ENCODE measurements around the gene CTNNA3. TPM values are rescaled to one million over a fixed set of nuclear protein-coding genes. Genes with fewer than 3 reads are reported as not detected.

CTNNA3 gene
- total and polyA plus RNA-seq, 2 of the 4 experiments (the other 2 are of a cell fraction) = 0.19 to 0.90 TPM

- intact Hi-C loops (cut with micrococcal nuclease) (no loop called here), in situ Hi-C loops (cut with MboI; ENCODE audit: low sequenced_read_pairs) (no loop called here), dilution Hi-C loops (cut with HindIII; ENCODE audit: low sequenced_read_pairs, unreplicated experiment) (no loop called here)
- Histone ChIP-seq H3K23ac (ENCODE audit: low read depth, low read length) (no peak overlapping the region), H3K4me3 (ENCODE audit: insufficient read depth, low read depth, low read length) (no peak overlapping the region), H4K8ac (ENCODE audit: low read depth in 2 of 2, low read length in 2 of 2) (no peak overlapping the region), H3K9me1 (ENCODE audit: insufficient read depth, low read length) (no peaks in the 10 kb centered on the region), H3K18ac (ENCODE audit: low read depth, low read length) (no peak overlapping the region), H2BK5ac (ENCODE audit: low read depth, low read length, poor library complexity, severe bottlenecking) (no peak overlapping the region), H2AK9ac (replicated peaks; ENCODE audit: low read depth, low read length, poor library complexity) (no peak overlapping the region), H3K9me3 (ENCODE audit: control insufficient read depth, insufficient read depth, low read length) (no peaks in the 10 kb centered on the region; the same call in 1 of the 2 replicates), H4K91ac (ENCODE audit: insufficient read depth, low read depth, low read length) (no peak overlapping the region), H2BK120ac (ENCODE audit: low read depth, low read length) (no peak overlapping the region), H3K79me1 (ENCODE audit: low read depth in 1 of 2, low read length in 2 of 2) (no peaks in the 10 kb centered on the region), H2BK20ac (ENCODE audit: low read depth, low read length) (no peak overlapping the region), H3K4ac (ENCODE audit: low read depth, low read length) (no peak overlapping the region), H3K4me2 (ENCODE audit: low read depth, low read length) (no peak overlapping the region), H3K27ac (ENCODE audit: insufficient read depth, low read length) (no peak overlapping the region), H2BK15ac (ENCODE audit: low read depth, low read length) (no peak overlapping the region), H2AFZ (replicated peaks; ENCODE audit: low read length, poor library complexity) (no peak overlapping the region), H2AK5ac (ENCODE audit: low read depth, low read length) (no peak overlapping the region), H3K56ac (ENCODE audit: extremely low read depth, insufficient read depth, low read length) (no peak overlapping the region), H4K20me1 (ENCODE audit: insufficient read depth, low read length) (no peaks in the 10 kb centered on the region), H3K9ac (ENCODE audit: low read depth, low read length) (no peak overlapping the region), H4K5ac (ENCODE audit: low read depth, low read length) (no peak overlapping the region), H3K27me3 (ENCODE audit: control insufficient read depth, insufficient read depth, low read length) (no peaks in the 10 kb centered on the region), H3K14ac (replicated peaks; ENCODE audit: low read depth, low read length) (no peak overlapping the region), H3K4me1 (ENCODE audit: control insufficient read depth, insufficient read depth, low read length) (no peaks in the 10 kb centered on the region), H3K36me3 (ENCODE audit: control insufficient read depth, insufficient read depth, low read length) (no peaks in the 10 kb centered on the region)
- TF ChIP-seq BHLHE40 (IDR thresholded peaks at IDR 0.05; ENCODE audit: low read depth, low read length) = no peak
- no peak for TF ChIP-seq SMC3 (IDR thresholded peaks at IDR 0.05; ENCODE audit: low read depth, low read length)
- TF ChIP-seq NFE2L2 (IDR thresholded peaks at IDR 0.05; ENCODE audit: low read depth, low read length) = no peak
- no peak for TF ChIP-seq MXI1 (IDR thresholded peaks at IDR 0.05; ENCODE audit: borderline replicate concordance, low read depth, low read length)
- TF ChIP-seq MAFK (IDR thresholded peaks at IDR 0.05; ENCODE audit: low read depth, low read length) = no peak
- WGBS, 2 experiments (ENCODE audit: extremely low coverage in 2 of 2, insufficient read length in 1 of 2) = no CpG with 5 or more reads among the region's 1 CpG
- DNase-seq (no peak), ATAC-seq (ENCODE audit: low read depth) (no peak)
- ChIA-PET POLR2A (ENCODE audit: unreplicated experiment) (no interaction called here), CTCF (no interaction called here)
- no TSS peak for BruUV-seq (replicated peaks)
These were observed 1610.1 kb downstream of the CTNNA3 start for GRCh38 chr10:66085906-66086305.
